Esophagus (tissue), 2 donors: ENCODE results near the gene JADE3. TPM values are rescaled to one million over a fixed set of nuclear protein-coding genes. Genes with fewer than 3 reads are reported as not detected.
"Not testable (repeated sequence)": the region's sequence is repeated elsewhere in the genome, so short reads cannot be mapped to it uniquely, and the experiment has no call there.

ENCODE experiments used
- H3K27ac ChIP-seq, 2 donors: one replicate each; pipeline ENCODE4 v1.5.1; 2013; ENCODE audit warnings: low read depth in 2 of 2, mild to moderate bottlenecking in 2 of 2, inconsistent platforms in 1 of 2, low read length in 1 of 2, moderate library complexity in 1 of 2
- H3K27me3 ChIP-seq, 2 donors: one replicate each; pipeline ENCODE4 v1.6.1; 2013; ENCODE audit warnings: low read length in 2 of 2, control low read depth in 1 of 2, mild to moderate bottlenecking in 1 of 2; ENCODE audit not compliant: insufficient read depth in 2 of 2, control insufficient read depth in 1 of 2
- H3K36me3 ChIP-seq, 2 donors: one replicate each; pipeline ENCODE4 v1.6.1; 2013; ENCODE audit warnings: low read length in 1 of 2; ENCODE audit not compliant: control insufficient read depth in 2 of 2, insufficient read depth in 2 of 2
- H3K4me1 ChIP-seq, 2 donors: one replicate each; pipeline ENCODE4 v1.6.1; 2013; ENCODE audit warnings: low read length in 1 of 2; ENCODE audit not compliant: control insufficient read depth in 2 of 2, insufficient read depth in 2 of 2
- H3K4me3 ChIP-seq, 2 donors: one replicate each; pipeline ENCODE4 v1.5.1; 2013; ENCODE audit warnings: low read length in 2 of 2, mild to moderate bottlenecking in 2 of 2, low read depth in 1 of 2, moderate library complexity in 1 of 2
- H3K9me3 ChIP-seq, 2 donors: one replicate each; pipeline ENCODE4 v1.6.1; 2013; ENCODE audit warnings: mild to moderate bottlenecking in 2 of 2, low read depth in 1 of 2, low read length in 1 of 2, moderate library complexity in 1 of 2; ENCODE audit not compliant: control insufficient read depth in 2 of 2, insufficient read depth in 1 of 2
- WGBS, 2 donors: extraction: QIAGEN DNeasy Blood & Tissue Kit; methylation state at CpG; one replicate each; pipeline ENCODE4 v1.1.7; 2013; 5-methylcytosine and 5-hydroxymethylcytosine counted together
- polyA plus RNA-seq, 2 donors: library from polyadenylated mRNA; stranded (reverse); fragments of 200-250 nt; gene quantifications; one replicate each; pipeline ENCODE4 v1.2.3, GENCODE V29; 2013
- donor health status: healthy with polysubstance abuse.
- donor health status: Bipolar disorder and iron deficiency.

JADE3 gene
- polyA plus RNA-seq, 2 donors = 1.5 to 2.3 TPM

DNA sequence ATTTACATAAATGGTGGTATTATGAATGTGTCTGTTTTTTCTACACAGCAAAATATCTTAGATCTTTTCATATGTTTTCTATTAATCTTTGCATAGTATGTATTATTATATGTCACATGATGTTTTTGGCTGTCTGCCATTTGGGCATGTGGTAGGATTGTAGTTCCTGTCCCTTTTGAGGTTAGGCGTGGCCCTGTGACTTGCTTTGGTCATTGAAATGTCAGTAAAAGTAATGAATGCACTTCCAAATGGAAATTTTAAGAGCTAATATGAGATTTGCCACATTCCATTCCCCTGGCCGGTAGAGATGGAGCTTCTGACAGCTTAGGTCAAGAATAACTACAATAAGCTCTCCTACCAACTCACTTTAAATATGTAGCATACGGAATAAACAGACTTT, 45.1 kb downstream of the JADE3 start:
- no peak overlapping the region for H3K4me3 ChIP-seq
- no peaks in the 10 kb centered on the region for H3K36me3 ChIP-seq
- H3K27me3 ChIP-seq = peaks cover 0 to 7% of the 10 kb centered on the region in 2 donors
- WGBS, 2 donors = 68 to 81% methylated on average over 3 of the region's 3 CpGs
- H3K9me3 ChIP-seq = no peaks in the 10 kb centered on the region
- H3K27ac ChIP-seq = no peak overlapping the region
- no peaks in the 10 kb centered on the region for H3K4me1 ChIP-seq

DNA sequence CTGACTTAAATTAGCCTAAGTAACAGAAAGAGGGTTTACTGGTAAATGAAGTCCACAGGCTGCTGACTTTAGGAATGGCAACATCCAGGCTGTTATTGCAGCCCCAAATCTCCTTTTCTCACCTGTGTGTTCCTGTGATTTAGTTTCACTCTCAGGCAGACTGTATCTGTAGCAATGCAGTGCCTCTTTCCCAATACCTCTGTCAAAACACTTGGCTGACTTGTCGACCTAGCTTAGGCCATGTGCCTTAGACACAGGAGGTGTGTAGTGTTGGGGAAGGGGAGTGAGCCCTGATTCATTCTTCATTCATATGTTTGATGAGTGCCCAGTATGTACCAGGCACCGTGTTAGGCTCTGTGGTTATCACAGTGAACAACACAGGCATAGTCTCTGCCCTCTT, 46.9 kb downstream of the JADE3 start:
- 35 to 53% methylated on average over 2 of the region's 2 CpGs for WGBS, 2 donors
- no peak overlapping the region for H3K27ac ChIP-seq
- H3K27me3 ChIP-seq = peaks cover 0 to 7% of the 10 kb centered on the region in 2 donors

DNA sequence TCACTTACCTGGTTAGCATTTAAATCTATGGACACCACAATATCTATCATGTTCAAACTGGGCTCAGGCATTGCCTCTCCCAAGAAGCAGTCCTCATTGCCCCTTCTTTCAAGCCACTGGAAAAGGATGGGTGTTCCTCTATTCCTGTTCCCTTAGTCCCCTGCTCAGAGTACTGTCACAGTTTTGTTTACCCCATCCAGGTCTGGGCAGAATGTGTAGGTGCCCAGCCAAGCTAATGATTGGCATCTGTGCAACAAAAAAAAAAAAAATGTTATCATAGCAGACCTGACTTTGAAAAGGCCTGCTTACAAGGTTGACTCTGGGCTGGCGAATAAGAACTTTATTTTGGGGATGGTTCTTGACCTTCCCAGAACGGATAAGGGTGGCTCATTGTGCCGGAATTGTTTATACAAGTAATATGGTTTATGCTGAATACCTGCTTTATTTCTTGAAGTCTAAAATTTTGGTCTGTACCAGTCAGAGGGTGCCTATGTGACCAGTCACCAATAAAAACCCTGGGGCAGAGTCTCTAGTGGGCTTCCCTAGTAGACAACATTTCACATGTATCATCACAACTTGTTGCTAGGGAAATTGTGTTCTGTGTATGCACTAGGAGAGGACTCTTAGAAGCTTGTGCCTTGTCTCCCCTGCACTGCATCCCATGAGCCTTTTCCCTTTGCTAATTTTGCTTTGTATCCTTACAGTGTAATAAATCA, 47.9 kb downstream of the JADE3 start:
- Histone ChIP-seq H3K4me1 (no peaks in the 10 kb centered on the region), H3K27ac (no peak overlapping the region), H3K9me3 (no peaks in the 10 kb centered on the region), H3K36me3 (no peaks in the 10 kb centered on the region), H3K4me3 (no peak overlapping the region), H3K27me3 (peaks cover 0 to 7% of the 10 kb centered on the region in 2 donors)
- 67 to 84% methylated on average over 3 of the region's 3 CpGs for WGBS, 2 donors

More for the DNA sequence above, 46.9 kb downstream of the JADE3 start:
- Histone ChIP-seq H3K9me3 (no peaks in the 10 kb centered on the region), H3K4me3 (no peak overlapping the region), H3K4me1 (no peaks in the 10 kb centered on the region), H3K36me3 (no peaks in the 10 kb centered on the region)

DNA sequence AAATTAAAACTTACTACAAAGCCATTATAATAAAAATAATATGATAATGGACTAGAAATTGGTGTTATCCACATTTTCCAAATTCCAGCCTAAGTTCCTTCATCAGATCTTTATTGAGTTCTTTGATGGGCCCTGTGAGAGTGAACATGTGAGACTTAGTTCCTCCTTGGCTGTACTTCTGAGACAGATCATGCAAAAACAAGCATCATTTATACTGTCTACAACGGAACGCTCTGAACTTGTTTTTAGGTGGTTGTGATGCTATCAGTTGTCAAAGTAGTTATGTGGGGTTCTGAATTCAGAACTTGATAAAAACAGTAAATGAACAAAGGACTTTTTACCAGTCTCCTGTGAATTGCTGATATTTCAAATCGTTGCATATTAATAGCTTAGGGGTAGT, 48.9 kb downstream of the JADE3 start:
- Histone ChIP-seq H3K4me3 (no peak overlapping the region), H3K27ac (no peak overlapping the region), H3K9me3 (no peaks in the 10 kb centered on the region), H3K27me3 (peaks cover 0 to 7% of the 10 kb centered on the region in 2 donors), H3K4me1 (no peaks in the 10 kb centered on the region), H3K36me3 (no peaks in the 10 kb centered on the region)
- WGBS, 2 donors = 33 to 65% methylated on average over 3 of the region's 3 CpGs

DNA sequence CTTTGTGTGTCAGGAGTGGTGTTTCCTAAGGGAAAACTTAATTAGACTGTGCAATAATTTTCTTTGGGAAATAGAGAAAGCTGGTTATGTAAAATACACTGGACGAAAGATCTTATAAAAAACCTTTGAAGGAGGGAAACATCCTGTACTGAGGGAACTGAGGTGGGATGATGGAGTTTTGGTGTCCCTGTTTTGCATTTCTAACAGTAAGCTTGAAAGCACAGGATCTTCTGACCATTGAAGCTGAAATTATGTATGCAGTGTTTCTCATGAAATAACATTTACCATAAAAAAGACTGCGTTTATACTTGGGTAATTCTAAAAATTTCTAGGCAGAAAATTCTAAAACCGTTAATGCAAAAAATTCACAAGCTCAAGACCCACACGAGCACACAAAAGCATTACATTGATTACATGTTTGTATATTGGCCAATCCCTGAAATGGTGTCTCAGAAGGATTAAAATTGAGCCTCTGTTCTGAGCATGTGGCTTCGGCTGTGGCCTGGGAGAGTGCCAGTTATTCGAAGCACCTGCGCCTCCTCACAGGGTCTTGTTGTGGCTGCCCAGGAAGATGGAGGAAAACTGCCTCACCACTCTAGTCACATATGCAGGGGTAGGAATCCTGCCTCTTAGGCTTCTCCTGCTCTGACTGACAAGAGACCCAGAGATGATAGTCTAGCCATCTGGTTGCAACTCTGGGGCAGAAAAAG, 49.5 kb downstream of the JADE3 start:
- Histone ChIP-seq H3K27me3 (peaks cover 0 to 7% of the 10 kb centered on the region in 2 donors), H3K36me3 (no peaks in the 10 kb centered on the region), H3K4me1 (no peaks in the 10 kb centered on the region), H3K4me3 (no peak overlapping the region), H3K27ac (no peak overlapping the region), H3K9me3 (no peaks in the 10 kb centered on the region)
- WGBS, 2 donors = 76 to 82% methylated on average over 7 of the region's 7 CpGs

DNA sequence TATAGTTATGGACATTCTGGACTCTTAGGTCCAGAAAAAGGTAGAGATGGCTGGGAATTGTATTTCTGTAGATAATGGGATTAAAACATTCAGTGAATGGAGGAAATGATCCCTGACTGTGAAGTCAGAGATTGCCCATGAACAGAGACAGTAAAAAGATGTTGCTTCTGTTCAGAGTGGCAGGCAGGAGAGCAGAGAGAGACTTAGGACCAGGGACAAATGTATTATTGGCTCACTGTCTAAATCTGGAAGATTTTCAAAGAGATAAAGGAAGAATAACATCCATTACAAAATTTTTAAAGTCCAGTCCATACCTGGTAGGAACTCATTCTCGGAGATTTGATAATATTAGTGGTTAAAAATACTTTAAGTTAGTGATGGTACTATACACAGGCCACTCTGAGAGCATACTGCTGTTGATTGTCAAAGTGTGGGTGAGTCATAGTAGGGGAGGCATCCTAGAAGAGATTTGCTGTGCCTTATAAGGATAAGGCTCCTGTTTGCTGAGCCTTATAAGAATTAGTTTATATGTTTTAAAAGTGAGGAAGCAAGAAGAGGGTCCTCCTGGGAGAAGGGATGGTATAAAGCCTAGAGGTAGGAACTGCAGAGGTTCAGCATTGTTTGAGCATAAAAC, 53.0 kb downstream of the JADE3 start:
- WGBS, 2 donors = 63 to 71% methylated on average over 1 of the region's 1 CpG
- Histone ChIP-seq H3K27me3 (peaks cover 0 to 5% of the 10 kb centered on the region in 2 donors), H3K9me3 (no peaks in the 10 kb centered on the region), H3K4me1 (no peaks in the 10 kb centered on the region), H3K4me3 (no peak overlapping the region), H3K27ac (no peak overlapping the region), H3K36me3 (no peaks in the 10 kb centered on the region)

DNA sequence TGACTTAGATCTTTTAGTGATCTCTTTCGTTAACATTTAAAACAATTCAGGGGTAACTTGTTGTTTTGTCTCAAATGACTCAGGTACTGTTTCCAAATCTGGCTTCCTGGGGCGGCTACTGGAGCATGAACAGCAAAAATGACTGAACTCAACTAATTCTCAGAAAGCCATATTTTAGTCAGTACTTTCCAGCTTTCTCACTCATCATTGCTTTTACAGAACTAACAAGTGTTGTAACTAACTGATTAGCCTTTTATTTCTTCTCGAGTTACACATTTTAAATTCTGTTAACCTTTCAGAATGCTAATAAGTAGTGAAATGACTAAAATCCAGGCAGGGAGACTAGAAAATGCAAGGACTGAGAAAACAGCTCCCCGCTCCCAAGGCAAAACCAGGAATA, 55.3 kb downstream of the JADE3 start:
- H3K27me3 ChIP-seq = peaks cover 0 to 2% of the 10 kb centered on the region in 2 donors
- no peaks in the 10 kb centered on the region for H3K4me1 ChIP-seq
- H3K27ac ChIP-seq = no peak overlapping the region
- H3K4me3 ChIP-seq = no peak overlapping the region
- H3K36me3 ChIP-seq = no peaks in the 10 kb centered on the region
- WGBS, 2 donors = 63 to 81% methylated on average over 4 of the region's 4 CpGs
- no peaks in the 10 kb centered on the region for H3K9me3 ChIP-seq

DNA sequence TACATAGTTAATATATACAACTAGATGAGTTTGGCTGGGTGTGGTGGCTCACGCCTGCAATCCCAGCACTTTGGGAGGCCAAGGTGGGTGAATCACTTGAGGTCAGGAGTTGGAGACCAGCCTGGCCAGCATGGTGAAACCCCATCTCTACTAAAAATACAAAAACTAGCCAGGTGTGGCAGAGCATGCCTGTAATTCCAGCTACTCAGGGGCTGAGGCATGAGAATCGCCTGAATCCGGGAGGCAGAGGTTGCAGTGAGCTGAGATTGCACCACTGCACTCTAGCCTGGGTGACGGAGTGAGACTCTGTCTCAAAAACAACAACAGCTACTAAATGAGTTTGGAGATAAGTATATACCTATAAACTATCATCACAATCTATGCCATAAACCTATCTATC, 64.8 kb downstream of the JADE3 start:
- H3K36me3 ChIP-seq, H3K27me3 ChIP-seq, H3K4me3 ChIP-seq, H3K9me3 ChIP-seq, H3K27ac ChIP-seq, H3K4me1 ChIP-seq: not testable (repeated sequence)
- WGBS, 2 donors = 84 to 89% methylated on average over 4 of the region's 4 CpGs

DNA sequence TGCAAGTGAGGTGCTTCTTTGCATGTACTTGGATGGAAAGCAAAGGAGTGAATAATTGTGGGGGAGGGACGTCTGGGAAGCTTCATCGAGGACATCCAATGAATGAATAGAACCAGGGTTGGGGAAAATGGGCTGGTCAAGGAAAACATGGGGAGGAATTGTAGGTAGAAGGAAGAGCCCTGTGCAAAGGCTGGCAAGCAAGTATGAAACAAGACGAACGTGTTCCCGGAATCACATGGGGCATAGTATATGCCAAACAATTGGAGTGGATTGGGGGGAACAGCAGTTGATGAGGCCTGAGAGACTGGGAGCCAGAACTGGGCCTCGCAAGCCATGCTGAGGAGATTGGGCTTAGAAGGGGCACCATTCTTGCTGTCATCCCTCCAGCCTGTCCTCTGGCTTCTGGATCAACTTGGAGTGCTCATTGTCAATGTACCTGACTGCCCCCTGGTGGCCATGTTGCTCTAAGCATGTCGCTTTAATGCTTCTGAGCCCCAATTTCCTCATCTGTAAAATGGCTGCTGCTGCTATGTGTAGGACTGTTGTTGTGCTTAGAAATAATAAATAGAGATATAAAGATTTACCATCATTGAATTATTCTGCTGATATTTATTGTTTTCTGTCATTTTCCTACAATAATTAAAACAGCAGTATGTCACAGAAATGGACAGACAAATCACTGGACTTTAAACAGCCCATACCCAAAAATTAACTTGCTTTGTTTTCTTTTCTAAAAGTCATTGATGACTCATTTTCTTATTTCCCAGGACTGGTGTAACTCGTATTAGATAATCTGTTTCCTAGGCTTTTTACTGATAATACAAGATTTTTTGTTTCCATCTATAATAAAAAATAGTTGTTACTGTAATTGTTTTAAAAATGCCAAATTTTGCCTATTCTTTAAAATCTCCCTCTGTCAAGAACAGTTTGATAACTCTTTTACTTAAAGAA, 66.4 kb downstream of the JADE3 start:
- WGBS, 2 donors = 74 to 79% methylated on average over 8 of the region's 8 CpGs
- Histone ChIP-seq H3K27ac (peak overlapping the region in 1 of 2 donors; percentile 36), H3K36me3 (no peaks in the 10 kb centered on the region), H3K4me1 (no peaks in the 10 kb centered on the region), H3K9me3 (peaks cover 0 to 4% of the 10 kb centered on the region in 2 donors), H3K4me3 (no peak overlapping the region), H3K27me3 (peaks cover 0 to 2% of the 10 kb centered on the region in 2 donors)
